Mucosa of stomach (tissue), 1 donor: ENCODE results near the gene PITPNC1.

ENCODE experiments used
- H3K27me3 ChIP-seq: one replicate; pipeline ENCODE4 v1.7.0; 2013; ENCODE audit warnings: mild to moderate bottlenecking, low read length; ENCODE audit not compliant: control insufficient read depth, insufficient read depth
- H3K36me3 ChIP-seq: one replicate; pipeline ENCODE4 v1.7.0; 2013; ENCODE audit warnings: low read length; ENCODE audit not compliant: control insufficient read depth, insufficient read depth
- H3K4me1 ChIP-seq: one replicate; pipeline ENCODE4 v1.7.0; 2013; ENCODE audit warnings: mild to moderate bottlenecking, low read length; ENCODE audit not compliant: control insufficient read depth, insufficient read depth
- H3K4me3 ChIP-seq: one replicate; pipeline ENCODE4 v1.7.0; 2013; ENCODE audit warnings: low read length
- H3K9ac ChIP-seq: one replicate; pipeline ENCODE4 v1.7.0; 2013; ENCODE audit warnings: mild to moderate bottlenecking, low read length, moderate library complexity
- H3K9me3 ChIP-seq: one replicate; pipeline ENCODE4 v1.7.0; 2013; ENCODE audit warnings: mild to moderate bottlenecking, low read length, moderate library complexity; ENCODE audit not compliant: control insufficient read depth
- donor health status: Pancreatic carcinoma.

PITPNC1 gene

GRCh38 chr17:67679721-67680120, 302.6 kb downstream of the PITPNC1 start:
- Histone ChIP-seq H3K4me3 (no peak overlapping the region), H3K9ac (no peak overlapping the region), H3K27me3 (no peaks in the 10 kb centered on the region), H3K4me1 (no peaks in the 10 kb centered on the region), H3K9me3 (no peaks in the 10 kb centered on the region), H3K36me3 (no peaks in the 10 kb centered on the region)

DNA sequence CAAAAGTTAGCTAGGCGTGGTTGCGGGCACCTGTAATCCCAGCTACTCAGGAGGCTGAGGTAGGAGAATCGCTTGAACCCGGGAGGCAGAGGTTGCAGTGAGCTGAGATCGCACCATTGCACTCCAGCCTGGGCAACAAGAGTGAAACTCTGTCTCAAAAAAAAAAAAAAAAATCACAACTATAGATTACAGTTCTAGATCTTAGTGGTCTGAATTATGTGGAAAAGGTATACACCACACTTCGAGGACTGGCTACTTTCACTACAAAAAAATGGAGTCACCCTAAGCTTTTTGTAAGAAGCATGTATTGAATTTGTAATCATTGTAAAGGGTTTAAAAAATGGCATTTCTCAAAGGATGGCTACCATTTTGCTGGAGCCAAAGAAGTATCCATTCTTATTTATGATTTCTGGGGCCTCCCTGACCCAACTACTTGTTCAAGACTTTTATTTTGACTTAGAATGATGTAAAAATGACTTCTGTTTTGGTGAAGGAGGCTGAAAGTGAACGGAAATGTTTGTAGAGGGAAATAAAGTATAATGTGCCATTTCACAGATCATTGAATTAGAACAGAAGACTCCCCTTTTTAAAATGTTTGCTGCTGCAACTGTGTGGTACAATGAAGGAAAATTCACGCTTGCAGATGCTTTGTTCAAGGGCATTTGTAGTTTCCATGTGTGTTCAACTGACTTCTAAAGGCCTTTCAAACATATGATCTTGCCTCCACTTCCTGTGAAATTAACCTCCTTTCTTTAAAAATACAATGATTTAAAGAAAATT, 303.6 kb downstream of the PITPNC1 start:
- no peaks in the 10 kb centered on the region for H3K9me3 ChIP-seq
- H3K36me3 ChIP-seq: no peaks in the 10 kb centered on the region
- no peak overlapping the region for H3K9ac ChIP-seq
- H3K4me1 ChIP-seq: no peaks in the 10 kb centered on the region
- H3K4me3 ChIP-seq: no peak overlapping the region
- H3K27me3 ChIP-seq: no peaks in the 10 kb centered on the region

DNA sequence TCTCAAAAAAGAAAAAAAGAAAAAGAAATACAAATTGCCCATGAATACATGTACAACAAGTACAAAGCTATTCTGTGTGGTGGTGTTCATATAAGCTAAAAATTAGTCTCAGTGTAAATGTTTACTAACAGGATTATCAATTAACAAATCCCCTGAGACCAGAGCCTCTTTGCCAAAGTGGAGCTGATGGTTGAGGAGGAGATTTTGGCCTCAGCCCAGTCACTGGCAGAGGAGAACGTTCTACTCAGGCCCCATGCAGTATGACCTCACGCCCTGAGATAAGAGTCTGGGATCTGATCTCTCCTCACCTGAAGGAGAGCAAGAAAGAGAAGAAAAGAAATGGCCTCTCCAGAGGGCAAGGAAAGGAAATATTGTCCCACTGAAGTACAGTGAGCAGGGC, 305.1 kb downstream of the PITPNC1 start:
- no peak overlapping the region for H3K9ac ChIP-seq
- H3K4me1 ChIP-seq: no peaks in the 10 kb centered on the region
- H3K36me3 ChIP-seq: no peaks in the 10 kb centered on the region
- H3K4me3 ChIP-seq: no peak overlapping the region
- no peaks in the 10 kb centered on the region for H3K27me3 ChIP-seq
- no peaks in the 10 kb centered on the region for H3K9me3 ChIP-seq

DNA sequence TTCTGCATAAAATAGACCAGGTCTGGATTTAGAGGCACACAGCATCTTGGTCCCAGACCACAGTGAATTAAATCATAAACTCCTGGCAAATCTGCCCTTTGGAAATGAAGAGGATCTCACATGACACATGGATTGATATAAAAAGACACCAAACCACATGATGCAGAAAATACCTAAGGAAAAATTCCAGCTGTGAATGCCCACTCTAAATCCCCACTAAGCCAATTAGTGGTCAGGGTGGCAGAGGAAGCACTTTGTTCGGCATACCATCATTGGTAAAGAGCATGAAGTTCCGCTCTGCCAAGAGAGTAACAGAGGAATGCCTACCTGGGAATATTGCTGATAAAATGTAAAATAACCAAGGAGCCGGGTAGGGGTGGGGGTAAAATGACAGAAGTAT, 308.3 kb downstream of the PITPNC1 start:
- Histone ChIP-seq H3K9ac (no peak overlapping the region), H3K27me3 (no peaks in the 10 kb centered on the region), H3K4me3 (no peak overlapping the region), H3K9me3 (no peaks in the 10 kb centered on the region), H3K4me1 (no peaks in the 10 kb centered on the region), H3K36me3 (no peaks in the 10 kb centered on the region)

DNA sequence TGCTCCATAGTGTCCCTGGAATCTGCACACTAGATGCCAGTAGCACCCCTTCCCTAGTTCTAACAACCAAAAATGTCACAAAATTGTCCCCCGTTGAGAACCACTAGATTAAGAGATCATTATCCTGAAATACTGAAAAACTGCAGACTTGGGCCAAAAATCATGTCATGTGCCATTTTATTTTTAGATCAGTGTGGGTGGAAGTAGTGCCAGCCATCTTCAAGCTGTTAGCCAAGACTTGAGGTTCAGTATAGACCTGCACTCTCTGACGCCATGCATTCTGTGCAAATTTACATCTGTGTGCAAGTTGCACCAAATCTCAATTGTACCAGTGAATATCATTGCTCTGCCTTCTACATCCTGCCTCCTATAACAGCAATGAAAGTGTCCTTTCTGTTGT, 309.2 kb downstream of the PITPNC1 start:
- Histone ChIP-seq H3K36me3 (no peaks in the 10 kb centered on the region), H3K4me3 (no peak overlapping the region), H3K9ac (no peak overlapping the region), H3K4me1 (no peaks in the 10 kb centered on the region), H3K27me3 (no peaks in the 10 kb centered on the region), H3K9me3 (no peaks in the 10 kb centered on the region)

DNA sequence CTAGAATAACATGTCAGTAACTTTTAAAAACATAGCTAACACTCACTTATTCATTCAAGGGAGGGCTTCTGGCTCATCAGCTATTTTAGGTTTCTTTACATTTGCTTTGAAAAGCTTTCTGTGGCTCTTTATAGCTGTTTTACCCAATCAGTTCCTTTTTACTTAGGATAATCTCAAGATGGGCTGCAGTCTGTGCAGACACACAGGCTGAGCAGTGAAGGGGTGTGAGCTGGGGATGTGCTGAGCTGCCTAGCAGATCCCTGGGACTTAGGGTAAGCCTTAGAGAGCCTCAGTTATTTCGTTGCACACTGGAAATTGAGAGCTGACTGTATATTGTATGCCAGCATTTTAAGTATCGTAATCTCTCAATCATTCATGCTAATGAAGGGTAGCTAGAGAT, 310.4 kb downstream of the PITPNC1 start:
- Histone ChIP-seq H3K9ac (no peak overlapping the region), H3K4me1 (no peaks in the 10 kb centered on the region), H3K36me3 (no peaks in the 10 kb centered on the region), H3K9me3 (no peaks in the 10 kb centered on the region), H3K4me3 (no peak overlapping the region), H3K27me3 (no peaks in the 10 kb centered on the region)

DNA sequence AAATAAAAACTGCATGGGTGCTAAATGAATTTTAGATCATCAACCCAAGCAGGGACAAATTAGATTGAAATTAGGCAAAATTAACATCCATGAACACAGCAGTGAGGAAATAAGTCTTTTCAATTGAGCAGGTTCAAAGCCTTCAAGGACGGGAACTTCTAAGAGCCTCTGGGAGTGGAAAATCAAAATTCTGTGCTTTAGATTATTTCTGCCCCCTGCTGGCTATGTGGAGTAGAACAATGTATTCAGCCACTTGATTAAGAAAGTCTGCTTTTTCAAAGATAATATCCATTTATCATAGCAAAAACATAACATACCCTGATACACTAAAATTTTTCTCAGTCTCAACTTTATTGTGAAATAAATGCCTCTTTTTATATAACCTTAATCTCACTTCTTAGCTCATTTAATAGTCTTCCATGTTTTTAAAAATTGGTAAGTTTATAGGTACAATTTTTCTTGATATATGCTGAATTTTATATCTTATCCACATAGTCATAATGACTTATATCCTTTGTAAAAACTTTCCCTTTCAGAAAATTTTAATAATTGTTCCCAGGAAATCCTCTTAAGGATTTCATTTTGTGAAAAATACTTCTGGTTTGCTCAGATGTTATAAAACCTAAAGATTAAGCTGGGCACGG, 312.6 kb downstream of the PITPNC1 start:
- Histone ChIP-seq H3K36me3 (no peaks in the 10 kb centered on the region), H3K9ac (no peak overlapping the region), H3K4me1 (no peaks in the 10 kb centered on the region), H3K4me3 (no peak overlapping the region), H3K27me3 (no peaks in the 10 kb centered on the region), H3K9me3 (no peaks in the 10 kb centered on the region)

GRCh38 chr17:67693811-67694210, 316.7 kb downstream of the PITPNC1 start:
- H3K27me3 ChIP-seq: no peaks in the 10 kb centered on the region
- H3K9ac ChIP-seq: no peak overlapping the region
- no peaks in the 10 kb centered on the region for H3K9me3 ChIP-seq
- H3K4me1 ChIP-seq: no peaks in the 10 kb centered on the region
- no peak overlapping the region for H3K4me3 ChIP-seq
- H3K36me3 ChIP-seq: no peaks in the 10 kb centered on the region

GRCh38 chr17:67696347-67696746, 319.3 kb downstream of the PITPNC1 start:
- no peak overlapping the region for H3K4me3 ChIP-seq
- no peak overlapping the region for H3K9ac ChIP-seq
- no peaks in the 10 kb centered on the region for H3K36me3 ChIP-seq
- no peaks in the 10 kb centered on the region for H3K27me3 ChIP-seq
- no peaks in the 10 kb centered on the region for H3K9me3 ChIP-seq
- no peaks in the 10 kb centered on the region for H3K4me1 ChIP-seq

DNA sequence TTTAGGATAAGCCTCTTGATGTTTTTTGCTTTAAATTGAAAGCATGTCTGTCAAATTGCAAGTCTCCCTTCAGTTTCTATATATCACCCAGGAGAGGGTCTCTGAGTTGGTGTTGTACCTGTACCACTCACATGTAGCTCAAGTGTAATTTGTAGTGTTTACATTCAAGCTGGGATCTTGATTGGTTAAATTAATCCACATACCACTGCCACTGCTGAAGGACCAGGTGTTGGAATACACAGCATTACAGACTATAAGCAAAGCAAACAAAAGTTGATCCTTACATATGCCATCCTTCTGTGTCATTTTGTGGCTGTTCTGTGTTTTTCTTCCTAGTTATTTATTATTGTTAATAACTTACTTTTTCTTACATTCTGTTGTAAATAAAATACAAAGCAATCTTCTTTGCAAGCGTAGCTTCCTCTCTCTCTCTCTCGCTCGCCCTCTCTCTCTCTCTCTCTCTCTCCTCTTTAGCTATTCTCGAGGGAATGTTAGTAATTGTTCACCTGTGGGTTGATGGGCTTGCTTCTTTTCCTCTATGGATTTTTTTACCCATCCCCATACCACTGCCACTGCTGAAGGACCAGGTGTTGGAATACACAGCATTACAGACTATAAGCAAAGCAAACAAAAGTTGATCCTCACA, 319.9 kb downstream of the PITPNC1 start:
- Histone ChIP-seq H3K4me3 (no peak overlapping the region), H3K9me3 (no peaks in the 10 kb centered on the region), H3K9ac (no peak overlapping the region)

GRCh38 chr17:67700037-67700724, 323.1 kb downstream of the PITPNC1 start:
- Histone ChIP-seq H3K9me3 (no peaks in the 10 kb centered on the region), H3K4me3 (no peak overlapping the region), H3K27me3 (no peaks in the 10 kb centered on the region), H3K36me3 (no peaks in the 10 kb centered on the region), H3K9ac (no peak overlapping the region), H3K4me1 (no peaks in the 10 kb centered on the region)

More for the DNA sequence above, 319.9 kb downstream of the PITPNC1 start:
- Histone ChIP-seq H3K27me3 (no peaks in the 10 kb centered on the region), H3K4me1 (no peaks in the 10 kb centered on the region), H3K36me3 (no peaks in the 10 kb centered on the region)

DNA sequence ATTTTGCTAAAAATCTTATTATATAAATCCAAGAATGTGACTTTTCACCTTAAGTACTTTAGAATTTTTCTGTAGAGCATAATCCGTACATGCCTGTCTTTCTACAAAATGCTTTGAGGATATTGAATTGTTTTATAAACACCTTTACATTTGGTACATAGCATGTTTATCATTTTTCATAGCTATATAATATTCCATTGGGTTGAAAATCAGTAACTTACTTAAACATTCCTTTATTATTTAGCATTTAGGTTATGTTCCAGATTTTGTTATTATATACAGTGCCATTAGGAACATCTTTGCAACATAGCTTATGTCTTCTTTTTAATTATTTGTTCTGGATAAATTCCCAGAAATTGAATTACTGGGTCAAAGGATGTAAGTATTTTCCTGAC, 323.6 kb downstream of the PITPNC1 start:
- Histone ChIP-seq H3K9me3 (no peaks in the 10 kb centered on the region), H3K4me1 (no peaks in the 10 kb centered on the region)

More for the DNA sequence above, 323.6 kb downstream of the PITPNC1 start:
- Histone ChIP-seq H3K36me3 (no peaks in the 10 kb centered on the region), H3K9ac (no peak overlapping the region), H3K27me3 (no peaks in the 10 kb centered on the region), H3K4me3 (no peak overlapping the region)
